HG03175 (cell line): ENCODE measurements around the gene RHBDF1.

Experiments
- ATAC-seq: cut with Tn5 transposase; IDR thresholded peaks from one replicate; pipeline ENCODE4 v1.9.1; 2021; ENCODE audit warnings: mild to moderate bottlenecking, moderate library complexity; ENCODE audit not compliant: unreplicated experiment

The RHBDF1 gene

DNA sequence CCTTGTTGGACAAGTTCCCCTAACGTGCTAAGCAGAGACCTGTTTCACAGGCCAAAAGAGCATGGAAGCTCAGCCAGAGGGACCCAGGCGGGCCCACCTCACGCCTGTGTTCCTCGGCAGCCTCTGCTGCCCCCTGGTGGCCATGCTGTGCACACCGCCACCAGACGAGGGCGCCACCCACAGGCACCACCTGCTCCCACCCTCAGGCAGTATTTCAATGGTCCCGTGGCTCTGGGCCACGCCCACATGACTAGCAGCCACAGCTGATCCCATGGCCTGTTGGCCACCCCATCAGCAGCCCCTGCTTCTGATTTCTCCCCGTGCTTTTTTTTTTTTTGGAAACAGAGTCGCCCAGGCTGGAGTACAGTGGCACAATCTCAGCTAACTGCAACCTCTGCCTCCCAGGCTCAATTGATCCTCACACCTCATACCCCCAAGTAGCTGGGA lies 24.5 kb upstream of the RHBDF1 start:
- ATAC-seq: peak; percentile 86

DNA sequence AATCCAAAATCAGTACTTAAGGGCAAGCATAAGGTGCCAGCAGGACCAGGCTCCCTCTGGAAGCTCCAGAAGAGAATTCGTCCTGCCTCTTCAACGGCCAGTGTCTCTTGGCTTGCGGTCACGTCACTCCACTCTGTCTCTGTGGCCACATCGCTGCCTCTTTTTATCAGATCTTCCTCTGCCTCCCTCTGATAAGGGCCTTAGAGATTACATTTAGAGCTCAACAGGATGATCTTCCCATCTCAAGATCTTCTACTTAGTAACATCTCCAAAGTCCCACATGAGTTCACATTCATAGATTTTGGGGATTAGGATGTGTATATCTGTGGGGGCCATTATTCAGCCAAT lies 22.5 kb upstream of the RHBDF1 start:
- no peak for ATAC-seq

DNA sequence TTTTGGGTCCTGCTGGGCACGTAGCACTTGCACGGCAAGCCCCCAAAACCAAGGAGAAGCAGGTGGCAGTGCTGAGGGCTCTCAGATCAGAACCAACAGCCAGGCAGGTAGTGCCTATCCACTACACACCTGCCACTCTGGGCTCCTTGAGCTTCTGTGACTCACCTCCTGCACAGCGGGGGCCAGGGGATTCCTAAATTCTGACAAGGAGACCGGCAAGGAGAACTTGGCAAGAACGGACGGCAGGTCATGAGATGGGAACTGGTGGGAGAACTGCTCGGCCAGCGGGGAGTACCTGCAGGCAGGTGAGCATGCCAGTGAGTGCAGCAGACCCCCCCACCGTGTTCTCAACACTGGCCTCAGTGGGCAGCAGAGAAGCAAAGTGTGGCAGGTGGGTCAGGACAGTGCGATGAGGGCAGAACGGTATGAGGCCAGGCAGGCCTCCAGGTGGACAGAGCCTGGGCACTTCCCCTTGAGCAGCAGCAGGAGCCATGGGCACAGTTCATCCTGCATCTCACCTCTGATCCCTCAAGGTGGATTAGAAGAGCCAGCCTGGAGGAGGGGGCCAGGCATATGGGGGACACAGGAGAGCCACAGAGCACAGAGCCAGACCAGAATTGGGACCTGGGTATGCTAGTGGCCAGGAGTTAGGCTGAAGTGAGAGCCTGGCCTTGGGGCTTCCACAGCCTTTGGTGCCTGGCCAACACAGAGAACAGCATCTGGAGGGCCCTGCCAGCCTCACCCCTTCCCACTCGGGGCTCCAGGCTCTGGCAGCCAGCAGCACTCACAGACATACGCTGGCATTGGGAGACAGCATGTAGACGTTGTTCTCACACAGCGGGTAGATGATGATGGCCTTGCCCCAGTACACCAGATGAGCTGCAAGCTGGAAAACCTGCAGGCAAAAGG lies 20.3 kb upstream of the RHBDF1 start:
- ATAC-seq: no peak

DNA sequence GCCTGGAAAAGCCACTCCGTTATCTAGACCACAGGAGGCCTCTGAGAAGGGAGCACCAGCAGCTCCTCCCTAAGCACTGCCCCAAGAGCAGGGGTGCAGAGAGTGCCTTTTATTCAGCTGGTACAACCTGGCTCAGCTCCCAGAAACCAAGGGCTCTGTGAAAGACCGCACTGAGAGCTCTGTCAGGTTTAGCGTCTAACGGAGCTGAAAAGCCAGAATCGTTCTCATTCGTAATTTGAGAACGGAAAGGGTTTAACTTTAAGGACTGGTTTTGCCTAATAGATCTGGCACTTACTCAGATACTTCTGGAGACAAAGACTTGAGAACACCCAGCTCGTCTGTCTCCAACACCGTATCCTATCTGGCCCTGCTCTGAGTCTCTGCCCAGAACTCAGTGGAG lies 19.1 kb upstream of the RHBDF1 start:
- no peak for ATAC-seq

DNA sequence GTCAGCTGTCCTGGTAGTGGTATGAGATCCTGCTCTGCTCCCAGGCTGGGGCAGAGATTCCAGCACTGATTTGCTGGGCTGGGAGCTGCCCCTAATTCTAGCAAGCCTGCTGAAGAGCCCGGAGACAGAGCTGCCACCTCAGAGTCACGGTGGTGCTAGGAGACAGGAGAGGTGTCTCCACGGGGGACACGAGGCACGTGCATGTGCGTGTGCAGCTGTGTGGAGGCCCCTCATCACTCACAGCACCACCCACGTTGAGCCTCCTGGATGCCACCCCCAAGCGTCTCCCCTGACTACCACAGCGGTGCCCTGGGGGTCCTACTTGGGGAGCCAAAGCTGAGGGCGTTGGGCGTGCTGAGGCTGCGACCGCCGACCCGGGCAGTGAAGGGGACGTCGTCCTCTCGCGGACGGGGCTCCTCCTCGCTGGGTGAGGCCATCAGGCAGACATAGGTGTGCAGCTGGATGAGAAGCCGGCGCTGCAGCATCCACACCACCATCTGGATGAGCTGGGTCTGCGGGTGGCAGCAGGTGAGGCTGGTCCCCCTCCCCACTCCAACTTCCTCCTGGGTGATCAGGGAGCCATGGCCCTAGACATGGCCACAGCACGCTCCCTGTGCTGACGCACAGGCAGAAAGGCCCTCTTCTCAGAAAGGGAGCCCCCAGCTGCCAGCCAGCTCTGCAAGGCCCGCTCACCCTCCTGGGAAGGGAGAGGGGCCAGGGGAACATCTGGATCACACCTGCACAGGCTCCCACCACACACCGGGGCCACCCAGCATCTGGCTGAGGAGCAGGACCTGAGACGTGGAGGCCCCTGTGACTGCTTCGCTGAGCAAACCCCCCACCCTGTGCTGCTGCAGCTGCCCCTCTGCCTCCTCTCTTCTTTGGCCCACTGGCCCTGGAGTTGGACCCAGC lies 17.2 kb upstream of the RHBDF1 start:
- ATAC-seq: no peak

DNA sequence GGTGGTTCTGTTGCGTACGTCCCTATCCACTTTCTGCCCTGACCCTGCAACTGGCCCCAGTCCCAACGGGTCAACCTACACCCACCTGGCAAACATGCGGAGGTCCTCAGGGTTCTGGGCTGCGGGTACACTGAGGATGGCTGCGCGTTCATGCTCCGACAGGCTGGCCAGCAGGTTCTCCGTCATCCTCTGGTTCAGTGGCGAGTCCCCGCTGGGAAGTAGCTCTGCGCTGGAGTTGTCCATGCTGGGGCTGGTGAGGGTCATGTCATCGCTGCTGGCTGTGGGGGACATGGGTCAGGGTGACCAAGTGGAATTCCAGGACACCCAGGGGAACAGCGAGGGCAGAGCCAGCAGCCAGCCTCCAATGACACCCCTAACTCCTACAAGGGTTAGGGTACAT lies 16.2 kb upstream of the RHBDF1 start:
- no peak for ATAC-seq

DNA sequence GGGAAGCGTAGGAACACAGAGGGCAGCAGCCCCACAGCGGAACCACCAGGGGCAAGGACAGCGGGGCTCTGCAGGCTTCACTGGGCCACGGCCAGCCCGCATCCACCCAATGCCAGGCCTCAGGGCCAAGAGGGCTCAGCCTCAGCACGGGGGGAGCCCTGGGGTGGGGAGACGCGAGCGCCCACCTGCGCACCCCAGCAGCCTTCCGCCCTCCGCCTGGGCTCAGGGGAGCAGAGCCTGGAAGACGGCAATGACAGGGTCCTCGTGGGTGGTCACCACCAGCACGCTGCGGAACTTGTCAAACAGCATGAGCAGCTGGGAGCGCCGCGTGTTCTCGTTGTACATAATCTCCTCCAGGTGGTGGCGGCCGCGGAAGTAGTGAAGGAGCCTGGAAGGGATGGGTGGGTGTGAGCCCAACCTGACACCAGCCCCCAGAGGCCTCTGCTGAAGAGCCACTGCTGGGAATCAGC lies 14.1 kb upstream of the RHBDF1 start:
- ATAC-seq: no peak

DNA sequence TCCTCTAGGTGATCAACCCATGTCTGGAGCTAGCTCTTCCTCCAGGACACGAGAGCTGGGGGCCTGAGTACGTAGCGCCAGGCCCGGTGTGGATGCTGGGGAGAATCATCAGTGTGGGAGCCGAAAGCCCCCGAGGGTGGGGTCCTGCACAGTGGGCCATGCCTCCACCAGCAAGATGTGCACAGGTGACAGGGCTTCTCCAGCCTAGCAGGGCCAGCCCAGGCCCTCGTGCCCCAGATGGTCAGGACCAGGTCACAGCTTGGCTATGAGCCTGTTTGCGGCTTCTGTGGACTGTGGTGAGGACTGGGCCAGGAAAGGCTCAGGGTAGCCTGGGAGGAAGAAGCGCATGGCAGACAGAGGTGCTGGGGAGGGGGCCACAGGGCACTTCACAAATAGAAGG lies 13.4 kb upstream of the RHBDF1 start:
- no peak for ATAC-seq

DNA sequence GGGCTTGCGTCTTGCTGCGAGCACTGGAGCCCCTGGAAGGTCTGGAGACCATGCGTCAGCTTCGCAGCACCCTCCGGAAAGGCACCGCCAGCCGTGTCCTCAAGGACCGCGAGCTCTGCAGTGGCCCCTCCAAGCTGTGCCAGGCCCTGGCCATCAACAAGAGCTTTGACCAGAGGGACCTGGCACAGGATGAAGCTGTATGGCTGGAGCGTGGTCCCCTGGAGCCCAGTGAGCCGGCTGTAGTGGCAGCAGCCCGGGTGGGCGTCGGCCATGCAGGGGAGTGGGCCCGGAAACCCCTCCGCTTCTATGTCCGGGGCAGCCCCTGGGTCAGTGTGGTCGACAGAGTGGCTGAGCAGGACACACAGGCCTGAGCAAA lies 13.0 kb upstream of the RHBDF1 start:
- no peak for ATAC-seq

DNA sequence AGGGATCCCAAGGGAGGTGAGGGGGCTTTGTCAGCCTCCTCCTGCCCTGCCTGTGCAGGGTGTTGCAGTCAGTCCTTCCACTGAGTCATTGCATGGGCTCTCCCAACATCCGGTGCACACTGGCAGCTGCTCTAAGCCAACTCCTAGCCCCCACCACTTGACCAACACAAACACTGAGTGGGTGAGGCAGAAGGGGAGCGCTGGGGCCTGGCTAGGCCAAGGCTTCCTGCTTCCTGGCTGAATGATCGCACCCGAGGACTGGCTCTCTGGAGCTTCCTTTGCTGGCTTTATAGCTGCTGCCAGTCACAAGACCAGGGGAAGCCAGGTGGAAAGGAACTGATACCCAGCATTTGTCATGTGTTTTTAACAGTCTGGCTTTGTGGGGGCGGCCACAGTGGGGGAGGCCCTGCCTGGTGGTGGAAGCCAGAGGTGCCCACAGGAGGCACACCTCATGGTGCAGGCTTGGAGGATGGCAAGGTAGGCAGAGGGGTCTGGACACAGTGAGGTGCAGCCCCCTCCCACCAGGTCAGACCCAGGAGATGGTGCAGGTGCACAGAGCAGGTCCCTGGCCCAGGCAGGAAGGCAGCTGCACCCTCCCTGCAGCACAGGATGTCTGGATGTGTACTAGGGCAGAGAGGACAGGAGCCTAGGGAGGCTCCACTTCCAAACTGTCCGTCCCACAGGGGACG lies 12.4 kb upstream of the RHBDF1 start:
- ATAC-seq: peak; percentile 80

DNA sequence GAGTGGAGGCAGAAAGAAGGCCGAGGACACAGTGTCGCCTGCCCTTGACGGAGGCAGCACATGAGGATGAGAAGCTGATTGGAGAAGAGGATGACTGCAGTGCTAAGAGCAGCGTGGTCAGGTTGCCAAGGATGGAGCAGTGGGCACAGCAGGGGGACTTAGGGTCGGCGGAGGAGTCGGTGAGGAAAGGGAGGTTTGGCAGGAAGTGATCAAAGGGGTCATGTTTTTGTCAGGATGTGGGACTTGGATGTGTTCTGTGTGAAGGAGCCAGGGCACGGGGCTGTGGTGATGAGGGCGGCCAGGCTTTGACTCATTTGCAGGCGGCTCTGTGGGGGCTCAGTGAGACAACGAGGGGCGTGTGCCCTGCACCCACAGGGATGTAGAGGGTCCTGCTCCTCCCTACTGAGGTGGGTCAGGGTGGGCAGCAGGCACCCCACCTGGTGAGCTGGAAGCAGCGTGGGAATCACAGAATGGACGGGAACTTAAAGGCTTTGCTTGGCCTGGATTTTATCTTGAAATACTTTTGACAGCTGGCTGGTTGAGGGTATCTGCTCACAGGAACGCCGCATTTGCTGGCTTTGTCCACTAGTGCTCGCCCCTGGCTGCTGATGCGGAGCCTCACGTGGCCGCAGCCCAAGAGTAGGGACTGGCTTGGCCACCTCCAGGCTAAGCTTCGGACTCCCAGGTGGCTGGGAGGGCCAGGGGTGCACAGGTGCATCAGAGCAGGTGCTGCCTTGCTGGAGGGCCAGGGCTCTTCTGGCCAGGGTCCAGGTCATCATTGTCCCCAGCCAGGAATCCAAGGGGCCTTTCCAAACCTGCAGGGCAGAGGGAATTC lies 11.6 kb upstream of the RHBDF1 start:
- ATAC-seq: no peak

DNA sequence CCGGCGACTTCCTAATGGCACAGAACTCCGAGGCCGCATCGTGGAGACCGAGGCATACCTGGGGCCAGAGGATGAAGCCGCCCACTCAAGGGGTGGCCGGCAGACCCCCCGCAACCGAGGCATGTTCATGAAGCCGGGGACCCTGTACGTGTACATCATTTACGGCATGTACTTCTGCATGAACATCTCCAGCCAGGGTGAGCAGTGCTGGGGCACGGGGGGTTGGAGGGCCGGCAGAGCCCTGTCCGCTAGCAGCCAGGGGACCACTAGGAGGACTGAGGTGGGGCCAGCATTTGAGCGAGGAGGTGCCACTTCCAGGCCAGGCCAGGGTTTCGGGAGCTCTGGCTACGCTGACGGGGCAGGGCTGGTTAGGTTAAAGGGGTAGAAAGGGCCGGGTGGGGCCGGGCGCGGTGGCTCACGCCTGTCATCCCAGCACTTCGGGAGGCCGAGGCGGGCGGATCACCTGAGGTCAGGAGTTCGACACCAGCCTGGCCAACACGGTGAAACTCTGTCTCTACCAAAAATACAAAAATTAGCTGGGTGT lies 10.7 kb upstream of the RHBDF1 start:
- ATAC-seq: no peak

DNA sequence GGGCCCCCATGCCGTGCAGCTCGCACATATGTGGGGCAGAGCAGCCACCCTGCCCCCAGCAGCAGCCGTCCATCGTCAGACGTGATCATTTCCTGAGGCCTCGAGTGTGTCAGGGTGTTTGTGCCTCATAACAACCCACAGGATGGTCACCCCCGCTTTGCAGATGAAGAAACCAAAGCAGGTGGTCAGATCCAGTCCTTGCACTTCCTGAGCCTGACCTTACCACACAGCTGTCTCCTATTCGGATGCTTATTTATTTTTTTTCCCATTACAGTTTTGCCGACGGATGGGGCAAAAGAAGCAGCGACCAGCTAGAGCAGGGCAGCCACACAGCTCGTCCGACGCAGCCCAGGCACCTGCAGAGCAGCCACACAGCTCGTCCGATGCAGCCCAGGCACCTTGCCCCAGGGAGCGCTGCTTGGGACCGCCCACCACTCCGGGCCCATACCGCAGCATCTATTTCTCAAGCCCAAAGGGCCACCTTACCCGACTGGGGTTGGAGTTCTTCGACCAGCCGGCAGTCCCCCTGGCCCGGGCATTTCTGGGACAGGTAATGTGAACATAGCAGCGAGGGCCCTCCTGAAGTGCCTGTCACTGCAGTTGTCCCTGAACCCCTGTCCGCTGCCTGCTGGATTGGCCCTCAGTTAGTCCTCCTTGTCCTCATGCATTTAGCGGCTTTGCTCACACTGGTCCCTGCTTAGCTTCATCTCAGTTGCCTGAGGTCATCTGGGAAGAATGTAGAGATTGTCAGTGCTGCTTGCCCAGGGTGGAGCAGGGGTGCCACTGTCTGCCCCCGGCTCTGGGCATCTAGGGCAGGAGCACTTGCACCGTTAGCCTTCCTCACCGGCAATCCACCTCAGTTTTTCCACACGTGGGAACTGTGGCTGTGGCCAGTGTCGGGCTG lies 7.0 kb upstream of the RHBDF1 start:
- ATAC-seq: no peak

DNA sequence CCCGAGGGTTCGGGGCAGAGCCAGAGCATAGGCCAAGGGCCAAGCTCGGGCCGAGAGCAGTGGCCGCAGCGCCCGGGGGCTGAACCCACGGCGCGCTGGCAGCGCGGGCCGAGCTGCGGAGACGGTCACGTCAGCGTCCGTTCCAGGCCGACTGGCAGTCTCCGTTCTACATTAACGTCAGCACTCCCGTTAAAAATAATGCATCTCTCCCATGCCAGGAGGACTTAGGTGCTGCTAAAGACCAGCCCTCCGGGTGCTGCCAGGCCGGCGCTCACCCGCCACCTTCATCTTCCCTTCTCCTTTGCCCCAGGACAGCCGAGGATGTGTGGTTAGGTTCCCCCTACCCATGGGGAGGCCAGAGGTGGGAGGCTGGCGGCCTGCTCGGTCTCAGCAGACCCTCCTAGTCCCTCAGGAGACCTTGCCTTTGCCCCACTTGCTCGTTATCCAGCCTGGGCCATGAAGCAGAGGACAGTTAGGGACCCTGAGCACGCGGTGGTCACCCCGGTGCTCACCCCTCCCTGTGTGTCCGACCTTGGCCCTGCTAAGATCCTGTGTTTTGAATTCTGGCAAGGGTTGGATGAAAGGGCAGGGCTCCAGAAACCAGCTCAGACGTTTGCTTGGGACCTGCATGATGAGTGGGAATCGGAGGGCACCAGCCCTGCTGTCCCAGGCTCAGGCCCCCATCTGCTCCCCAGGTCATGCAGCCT lies 6.2 kb upstream of the RHBDF1 start:
- peak; percentile 17 for ATAC-seq

DNA sequence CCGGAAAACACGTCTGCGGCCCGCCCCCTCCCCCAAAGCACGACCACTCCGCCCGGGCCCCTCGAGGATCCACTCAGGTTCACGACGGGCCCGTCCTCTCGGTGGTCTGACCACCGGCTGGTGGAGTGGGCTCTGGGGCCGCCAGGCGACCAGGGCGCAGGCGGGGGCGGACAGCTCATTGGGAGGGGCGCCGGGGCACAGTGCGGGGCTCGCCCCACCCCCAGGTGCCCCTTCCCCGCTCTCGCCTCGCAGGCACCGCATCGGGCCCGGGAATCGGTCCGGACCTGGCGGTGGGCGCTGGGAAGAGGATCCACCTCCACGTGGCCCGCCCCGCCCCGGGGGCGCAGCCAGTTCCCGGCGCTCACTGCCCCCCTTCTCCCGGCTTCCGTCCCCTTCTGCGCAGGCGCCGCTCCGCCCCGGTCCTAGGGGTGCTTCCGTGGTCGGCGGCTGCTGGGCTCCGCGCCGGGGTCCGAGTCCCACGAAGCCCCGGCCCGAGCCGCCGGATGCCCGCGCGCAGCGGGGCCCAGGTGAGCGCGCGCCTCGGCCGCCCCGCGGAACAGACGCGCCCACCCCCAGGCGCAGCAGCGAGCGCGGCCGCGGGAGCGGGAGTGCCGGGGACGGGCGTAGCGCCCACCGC lies 5.5 kb upstream of the RHBDF1 start, which contains the start of gene MPG:
MPG (plus strand) TSS at position 419 of the 637 bp plus-strand sequence; CDS start at position 504, 85 bp downstream.
- ATAC-seq: peak; percentile 76

DNA sequence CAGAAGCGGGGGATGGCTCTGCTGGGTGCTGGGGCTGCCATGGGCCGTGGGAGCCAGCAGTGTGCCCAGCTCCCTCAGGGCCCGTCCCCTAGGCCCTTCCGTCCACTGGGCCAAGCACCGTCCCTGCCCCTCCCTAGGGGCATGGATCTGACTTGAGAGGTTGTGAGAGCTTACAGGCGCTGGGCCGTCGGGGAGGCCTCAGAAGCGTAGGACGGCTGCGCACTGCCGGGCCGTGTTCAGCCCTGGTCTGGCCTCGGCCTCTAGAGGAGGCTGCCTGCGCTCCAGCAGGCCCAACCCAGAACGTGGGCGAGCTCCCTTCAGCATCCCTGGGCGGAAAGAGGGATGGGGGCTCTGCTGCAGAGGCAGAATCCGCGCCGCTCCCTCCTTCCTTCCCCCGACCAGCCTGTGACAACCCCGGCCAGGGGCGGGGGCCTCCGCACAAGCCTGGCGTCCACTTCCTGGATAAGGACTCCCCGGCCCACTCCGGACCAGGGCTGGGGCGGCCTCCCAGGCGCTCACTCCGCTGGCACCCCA lies 4.9 kb upstream of the RHBDF1 start:
- peak; percentile 28 for ATAC-seq

DNA sequence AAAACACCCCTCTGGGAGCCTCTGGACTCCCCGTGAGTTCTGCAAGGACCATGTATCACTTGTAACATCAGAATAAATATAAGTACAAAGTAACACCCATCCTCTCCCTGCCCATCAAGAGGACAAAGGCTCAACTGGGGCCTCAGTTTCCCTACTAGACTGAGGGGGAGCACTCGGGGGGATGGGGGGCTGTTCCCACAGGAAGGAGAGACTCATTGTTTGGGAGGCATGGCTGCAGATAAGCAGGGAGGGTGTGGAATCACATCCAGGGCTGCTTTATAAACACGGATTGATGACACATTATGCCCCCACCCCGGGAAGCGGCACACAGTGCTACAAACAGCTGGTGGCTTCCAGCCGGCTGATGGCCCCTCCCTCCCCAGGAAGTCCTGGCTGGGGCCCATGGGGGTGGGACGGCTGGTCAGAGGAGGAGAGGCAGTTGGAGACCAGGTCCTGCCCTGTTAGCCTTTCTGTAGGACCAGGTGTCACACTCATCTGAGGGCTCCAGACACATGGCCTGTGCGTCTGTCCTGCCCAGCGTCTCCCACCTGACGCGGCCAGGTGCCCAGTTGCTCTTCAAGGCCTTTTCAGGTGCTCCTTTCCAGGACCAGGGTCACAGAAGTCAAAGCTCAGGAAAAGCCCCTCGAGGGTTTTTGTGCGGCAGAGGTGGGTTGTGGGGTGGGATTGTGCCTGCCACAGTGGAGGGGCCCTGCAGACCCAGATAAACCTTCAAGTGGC lies 4.3 kb upstream of the RHBDF1 start:
- ATAC-seq: no peak
